ENCODE measurements around the gene TCHP.

DNA sequence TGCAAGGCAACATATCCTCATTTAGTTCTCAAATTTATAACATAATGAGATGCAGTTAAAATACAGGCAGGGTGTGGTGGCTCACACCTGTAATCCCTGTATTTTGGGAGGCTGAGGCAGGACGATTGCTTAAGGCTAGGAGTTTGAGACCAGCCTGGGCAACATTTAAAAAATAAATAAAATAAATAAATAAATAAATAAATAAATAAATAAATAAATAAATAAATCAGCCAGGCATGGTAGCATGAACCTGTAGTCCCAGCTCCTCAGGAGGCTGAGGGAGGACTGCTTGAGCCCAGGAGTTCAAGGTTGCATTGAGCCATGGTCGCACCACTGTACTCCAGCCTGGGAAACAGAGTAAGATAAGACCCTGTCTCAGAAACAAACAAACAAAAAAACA, 39.4 kb downstream of the TCHP start:
- TF ChIP-seq, protein P1, sequence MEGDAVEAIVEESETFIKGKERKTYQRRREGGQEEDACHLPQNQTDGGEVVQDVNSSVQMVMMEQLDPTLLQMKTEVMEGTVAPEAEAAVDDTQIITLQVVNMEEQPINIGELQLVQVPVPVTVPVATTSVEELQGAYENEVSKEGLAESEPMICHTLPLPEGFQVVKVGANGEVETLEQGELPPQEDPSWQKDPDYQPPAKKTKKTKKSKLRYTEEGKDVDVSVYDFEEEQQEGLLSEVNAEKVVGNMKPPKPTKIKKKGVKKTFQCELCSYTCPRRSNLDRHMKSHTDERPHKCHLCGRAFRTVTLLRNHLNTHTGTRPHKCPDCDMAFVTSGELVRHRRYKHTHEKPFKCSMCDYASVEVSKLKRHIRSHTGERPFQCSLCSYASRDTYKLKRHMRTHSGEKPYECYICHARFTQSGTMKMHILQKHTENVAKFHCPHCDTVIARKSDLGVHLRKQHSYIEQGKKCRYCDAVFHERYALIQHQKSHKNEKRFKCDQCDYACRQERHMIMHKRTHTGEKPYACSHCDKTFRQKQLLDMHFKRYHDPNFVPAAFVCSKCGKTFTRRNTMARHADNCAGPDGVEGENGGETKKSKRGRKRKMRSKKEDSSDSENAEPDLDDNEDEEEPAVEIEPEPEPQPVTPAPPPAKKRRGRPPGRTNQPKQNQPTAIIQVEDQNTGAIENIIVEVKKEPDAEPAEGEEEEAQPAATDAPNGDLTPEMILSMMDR (IDR thresholded peaks at IDR 0.05), result no peak
- TF ChIP-seq POLR2A (IDR thresholded peaks at IDR 0.05), result no peak
